ENCODE data around the gene SLC6A5.
"Not testable (repeated sequence)": the region's sequence is repeated elsewhere in the genome, so short reads cannot be mapped to it uniquely, and the experiment has no call there.

Gene SLC6A5

DNA sequence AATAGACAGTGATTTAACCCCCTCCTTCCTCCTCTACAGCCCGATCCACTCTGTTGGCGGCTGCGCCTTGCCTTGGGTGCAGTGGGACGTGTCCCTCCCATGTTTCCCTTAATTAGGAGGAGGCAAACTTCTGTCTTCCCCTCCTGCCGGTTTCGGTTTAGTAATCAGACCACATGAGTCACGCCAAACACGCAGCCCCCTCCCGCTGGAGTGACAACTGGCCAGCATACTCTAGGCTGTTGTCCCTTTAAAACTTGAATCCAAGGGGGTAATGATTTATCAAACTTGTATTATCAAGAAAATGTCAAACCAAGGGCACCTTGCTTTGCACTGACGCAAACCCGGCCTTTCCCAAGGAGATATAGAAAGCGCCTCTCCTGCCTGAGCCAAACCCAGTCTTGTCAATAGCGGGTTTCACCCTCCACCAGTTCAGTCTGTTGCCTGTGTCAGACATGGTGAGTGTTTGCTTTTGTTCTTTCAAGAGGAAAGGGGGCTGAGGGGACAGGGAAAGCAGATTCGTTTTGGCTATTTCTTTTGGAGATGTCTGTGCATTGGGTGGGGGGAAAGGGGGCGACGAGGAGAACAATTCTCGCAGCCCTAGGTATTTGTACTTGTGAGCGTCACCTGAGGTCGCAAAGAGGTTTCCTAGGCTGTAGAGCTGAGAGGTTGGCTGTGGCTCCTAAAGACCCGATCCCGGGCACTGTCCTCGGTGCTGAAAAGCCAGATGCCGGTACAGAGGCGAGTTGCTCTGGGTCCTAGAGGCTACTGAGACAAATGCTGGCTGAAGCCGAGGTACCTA is at the start of gene SLC6A5:
Gene SLC6A5, plus strand, starts transcription at position 388 of the 799 bp plus-strand sequence. Its CDS starts 65 bp downstream, at position 453.
- peak in 1 of 2 donors; percentile 41 for DNase-seq

DNA sequence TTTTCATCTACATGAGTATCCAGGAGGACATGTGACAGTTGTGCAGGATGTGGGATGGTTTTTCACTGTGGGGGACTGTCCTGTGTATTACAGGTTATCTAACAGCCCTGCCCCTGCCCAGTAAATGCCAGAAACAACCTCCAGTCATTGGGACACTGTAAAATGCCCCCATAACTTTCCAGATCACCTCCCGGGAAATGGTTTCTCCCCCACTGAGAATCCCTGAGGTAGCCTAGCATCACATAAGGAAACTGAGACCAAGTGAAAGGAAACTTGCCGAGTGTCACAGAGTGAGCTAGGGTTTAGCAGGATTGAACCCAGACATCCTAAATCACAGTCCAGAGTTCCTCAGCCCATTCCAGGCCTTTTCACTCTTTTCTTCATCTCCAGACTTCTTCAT is 48.3 kb upstream of the SLC6A5 start:
- DNase-seq (no peak), ATAC-seq (no peak)
- Mint-ChIP-seq H3K27ac (no peak overlapping the region), H3K27me3 (peaks cover 25% of the 10 kb centered on the region), H3K4me3 (no peak overlapping the region), H3K9me3 (peaks cover under 1 to 3% of the 10 kb centered on the region in 2 donors), H3K4me1 (no peaks in the 10 kb centered on the region)

More for the DNA sequence above, at the start of gene SLC6A5:
- Mint-ChIP-seq H3K4me1 (peaks cover 22% of the 10 kb centered on the region), H3K9me3 (peaks cover 5 to 8% of the 10 kb centered on the region in 2 donors), H3K4me3 (no peak within 1 kb of the TSS), H3K27me3 (peaks cover 100% of the 10 kb centered on the region), H3K27ac (peak within 1 kb of the TSS in 1 of 2 donors; percentile 87)
- no peak for ATAC-seq

DNA sequence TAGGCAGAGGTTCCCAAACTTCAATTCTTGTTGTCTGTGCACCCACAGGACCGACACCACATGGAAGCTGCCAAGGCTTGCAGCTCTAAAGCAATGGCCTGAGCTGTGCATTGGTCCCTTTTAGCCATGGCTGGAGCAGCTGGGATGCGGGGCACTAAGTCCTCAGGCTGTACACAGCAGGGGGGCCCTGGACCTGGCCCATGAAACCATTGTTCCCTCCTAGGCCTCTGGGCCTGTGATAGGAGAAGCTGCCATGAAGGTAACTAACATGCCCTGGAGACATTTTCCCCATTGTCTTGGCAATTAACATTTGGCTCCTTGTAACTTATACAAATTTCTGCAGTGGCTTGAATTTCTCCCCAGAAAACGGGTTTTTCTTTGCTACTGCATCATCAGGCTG is 43.6 kb upstream of the SLC6A5 start:
- ATAC-seq (no peak), DNase-seq (no peak)
- H3K27me3 Mint-ChIP-seq = peaks cover 33% of the 10 kb centered on the region
- H3K27ac Mint-ChIP-seq = no peak overlapping the region
- H3K4me3 Mint-ChIP-seq = no peak overlapping the region
- peaks cover 5 to 10% of the 10 kb centered on the region in 2 donors for H3K9me3 Mint-ChIP-seq
- no peaks in the 10 kb centered on the region for H3K4me1 Mint-ChIP-seq

DNA sequence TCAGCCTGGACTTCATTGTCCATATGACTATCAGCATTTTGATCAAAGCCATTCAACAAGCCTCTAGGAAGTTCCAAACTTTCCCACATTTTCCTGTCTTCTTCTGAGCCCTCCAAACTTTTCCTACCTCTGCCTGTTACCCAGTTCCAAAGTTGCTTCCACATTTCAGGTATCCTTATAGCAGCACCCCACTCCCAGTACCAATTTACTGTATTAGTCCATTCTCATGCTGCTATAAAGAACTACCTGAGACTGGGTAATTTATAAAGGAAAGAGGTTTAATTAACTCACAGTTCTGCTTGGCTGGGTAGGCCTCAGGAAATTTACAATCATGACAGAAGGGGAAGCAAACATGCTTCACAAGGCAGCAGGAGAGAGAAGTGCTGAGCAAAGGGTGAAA is 43.0 kb upstream of the SLC6A5 start:
- not testable (repeated sequence) for H3K9me3 Mint-ChIP-seq, H3K4me3 Mint-ChIP-seq, DNase-seq, H3K4me1 Mint-ChIP-seq, ATAC-seq, H3K27ac Mint-ChIP-seq
- H3K27me3 Mint-ChIP-seq = peaks cover 34% of the 10 kb centered on the region

DNA sequence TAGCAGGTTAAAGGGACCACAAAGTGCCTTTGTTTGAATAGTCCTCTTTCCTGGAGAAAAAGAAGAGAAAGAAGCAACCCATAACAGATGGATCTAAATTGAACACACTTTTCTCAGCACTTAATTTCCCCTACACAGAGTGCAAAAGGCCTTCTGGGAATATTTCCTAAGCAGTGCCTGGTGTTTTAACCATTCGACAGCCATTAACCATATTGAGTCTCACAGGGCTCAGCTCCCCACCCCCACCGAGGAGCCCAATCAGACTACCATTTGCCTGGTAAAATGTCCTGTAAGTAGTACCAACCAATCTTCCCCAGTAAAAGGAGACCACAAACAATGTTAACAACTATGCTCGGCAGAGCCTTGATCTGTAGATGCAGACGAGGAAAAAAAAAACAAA is 40.7 kb upstream of the SLC6A5 start:
- ATAC-seq = no peak
- peaks cover 5 to 10% of the 10 kb centered on the region in 2 donors for H3K9me3 Mint-ChIP-seq
- H3K4me3 Mint-ChIP-seq = no peak overlapping the region
- H3K27me3 Mint-ChIP-seq = peaks cover 38% of the 10 kb centered on the region
- DNase-seq = no peak
- H3K4me1 Mint-ChIP-seq = no peaks in the 10 kb centered on the region
- no peak overlapping the region for H3K27ac Mint-ChIP-seq

DNA sequence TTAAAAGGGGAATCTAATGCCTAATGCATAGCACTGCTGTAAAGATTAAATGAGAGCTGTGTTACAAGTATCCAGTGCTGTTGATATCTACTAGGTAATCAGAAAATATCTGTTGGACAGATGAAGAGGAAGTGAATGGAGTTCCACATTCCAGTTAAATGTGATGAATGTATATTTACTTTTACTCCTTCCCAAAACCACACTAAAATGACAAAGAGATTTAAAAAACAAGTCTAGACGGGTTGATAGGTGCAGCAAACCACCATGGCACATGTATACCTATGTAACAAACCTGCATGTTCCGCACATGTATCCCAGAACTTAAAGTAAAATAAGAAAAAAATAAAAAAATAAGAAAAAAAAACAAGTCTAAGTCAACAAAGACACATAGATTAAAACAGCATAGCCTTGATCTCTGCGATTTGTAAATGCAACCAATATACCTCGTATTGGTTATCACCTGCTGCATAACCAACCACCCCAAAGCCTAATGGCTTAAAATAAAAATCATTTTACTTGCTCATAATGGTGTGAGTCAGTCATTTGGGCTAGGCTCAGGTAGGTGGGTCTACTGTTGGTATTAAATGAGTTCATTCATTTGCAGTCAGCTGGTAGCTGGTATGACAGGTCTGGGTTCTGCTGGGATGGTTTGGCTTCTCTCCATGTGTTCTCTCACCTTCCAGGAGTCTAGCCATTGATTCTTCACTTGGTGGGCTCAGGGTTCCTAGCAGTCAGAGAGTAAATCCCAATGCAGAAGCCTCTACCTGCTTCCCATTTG is 39.7 kb upstream of the SLC6A5 start:
- ATAC-seq (no peak), DNase-seq (no peak)
- Mint-ChIP-seq H3K4me1 (no peaks in the 10 kb centered on the region), H3K27me3 (peaks cover 28% of the 10 kb centered on the region), H3K9me3 (peaks cover 5 to 10% of the 10 kb centered on the region in 2 donors), H3K4me3 (no peak overlapping the region), H3K27ac (no peak overlapping the region)

DNA sequence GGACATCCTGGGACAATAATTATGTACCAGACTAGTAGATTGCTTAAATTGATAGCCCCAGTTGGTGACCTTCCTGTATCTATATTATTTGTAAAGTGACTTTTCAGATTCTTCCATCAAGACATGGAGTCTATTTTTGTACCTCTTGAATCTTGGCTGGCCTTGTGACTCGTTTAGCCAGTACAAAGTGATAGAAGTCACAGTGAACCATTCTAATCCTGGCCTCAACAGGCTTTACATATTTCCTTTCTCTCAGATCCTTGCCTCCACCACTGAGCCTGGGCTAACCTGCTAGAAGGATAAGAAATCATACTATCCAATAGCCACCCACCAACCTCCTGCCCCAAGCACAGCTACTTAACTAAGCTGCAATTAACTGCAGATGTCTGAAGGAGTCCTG is 37.5 kb upstream of the SLC6A5 start:
- no peaks in the 10 kb centered on the region for H3K9me3 Mint-ChIP-seq
- H3K4me3 Mint-ChIP-seq = no peak overlapping the region
- H3K4me1 Mint-ChIP-seq = no peaks in the 10 kb centered on the region
- ATAC-seq = no peak
- H3K27ac Mint-ChIP-seq = no peak overlapping the region
- DNase-seq = no peak
- peaks cover 25% of the 10 kb centered on the region for H3K27me3 Mint-ChIP-seq

DNA sequence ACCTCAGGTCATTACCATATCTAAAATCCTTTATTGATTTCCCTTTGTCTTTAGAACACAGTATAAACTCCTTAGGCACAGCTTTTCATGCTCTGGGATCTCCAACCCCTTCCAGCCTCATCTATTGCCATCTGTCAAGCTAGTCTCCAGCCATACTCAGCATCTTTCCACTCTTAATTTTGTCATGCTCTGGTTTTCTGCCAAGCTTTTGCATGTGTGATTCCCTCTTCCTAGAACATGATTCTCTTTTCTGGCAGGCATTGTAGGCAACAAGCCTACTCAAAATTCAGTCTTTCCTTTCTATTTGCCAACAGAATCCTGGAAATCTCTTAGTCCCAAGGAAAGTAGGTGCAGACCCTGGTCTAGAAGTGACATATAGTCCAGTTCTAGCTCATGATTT is 35.5 kb upstream of the SLC6A5 start:
- H3K27me3 Mint-ChIP-seq = peaks cover 28% of the 10 kb centered on the region
- no peak overlapping the region for H3K4me3 Mint-ChIP-seq
- no peak for ATAC-seq

DNA sequence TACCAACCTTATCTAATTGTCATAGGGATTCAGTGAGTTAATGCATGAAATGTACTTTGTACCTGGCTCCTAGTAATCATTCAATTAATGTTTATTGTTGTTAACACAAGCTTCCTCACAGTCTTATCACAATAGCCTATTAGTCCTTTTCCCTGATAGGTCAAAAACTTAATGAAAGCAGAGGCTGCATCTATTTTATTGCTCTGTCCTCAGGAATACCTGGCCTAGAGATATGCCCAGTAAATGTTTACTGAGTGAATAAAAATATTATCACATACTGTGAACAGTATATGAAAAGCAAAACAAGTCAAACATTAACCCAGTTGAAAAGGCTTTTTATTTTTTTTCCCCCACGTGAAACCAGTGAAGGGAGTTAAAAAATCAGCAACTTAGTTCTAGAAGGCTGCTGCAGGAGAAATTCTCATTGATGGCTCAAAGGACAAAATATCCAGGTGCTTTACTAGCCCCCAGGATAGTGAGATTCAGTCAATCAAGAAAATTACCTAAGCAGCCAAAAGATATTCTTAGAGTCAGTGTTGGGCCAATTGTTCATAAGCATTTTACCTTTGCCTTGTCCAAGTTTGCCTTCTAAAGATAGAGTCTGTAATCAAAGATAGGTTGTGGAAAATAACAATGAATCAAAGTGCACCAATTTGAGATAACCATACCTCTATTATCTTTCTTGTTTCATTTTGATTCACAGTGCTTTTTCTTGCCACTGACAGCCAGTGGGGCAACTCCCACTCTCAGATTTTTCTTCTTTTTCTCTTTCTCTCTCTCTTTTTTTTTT is 34.4 kb upstream of the SLC6A5 start:
- Mint-ChIP-seq H3K4me1 (no peaks in the 10 kb centered on the region), H3K9me3 (peaks cover 7 to 8% of the 10 kb centered on the region in 2 donors), H3K27me3 (peaks cover 35% of the 10 kb centered on the region), H3K4me3 (no peak overlapping the region), H3K27ac (no peak overlapping the region)
- ATAC-seq = no peak
- no peak for DNase-seq

More for the DNA sequence above, 35.5 kb upstream of the SLC6A5 start:
- Mint-ChIP-seq H3K4me1 (no peaks in the 10 kb centered on the region), H3K9me3 (peaks cover 5 to 7% of the 10 kb centered on the region in 2 donors), H3K27ac (no peak overlapping the region)
- DNase-seq = no peak

DNA sequence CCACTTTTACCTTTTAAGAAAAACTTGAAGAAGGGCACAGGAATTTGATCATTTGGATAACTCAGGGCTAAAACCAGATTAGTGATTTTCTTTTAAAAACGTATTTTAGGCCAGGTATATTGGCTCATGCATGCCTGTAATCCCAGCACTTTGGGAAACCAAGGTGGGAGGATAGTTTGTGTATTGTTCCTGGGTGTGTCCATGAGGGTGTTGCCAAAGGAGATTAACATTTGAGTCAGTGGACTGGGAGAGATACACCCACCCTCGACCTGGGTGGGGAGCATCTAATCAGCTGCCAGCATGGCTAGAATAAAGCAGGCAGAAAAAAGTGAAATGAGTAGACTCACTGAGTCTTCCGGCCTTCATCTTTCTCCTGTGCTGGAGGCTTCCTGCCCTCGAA is 33.3 kb upstream of the SLC6A5 start:
- H3K4me3 Mint-ChIP-seq, ATAC-seq, H3K9me3 Mint-ChIP-seq, H3K27ac Mint-ChIP-seq, DNase-seq, H3K4me1 Mint-ChIP-seq: not testable (repeated sequence)
- peaks cover 40% of the 10 kb centered on the region for H3K27me3 Mint-ChIP-seq

DNA sequence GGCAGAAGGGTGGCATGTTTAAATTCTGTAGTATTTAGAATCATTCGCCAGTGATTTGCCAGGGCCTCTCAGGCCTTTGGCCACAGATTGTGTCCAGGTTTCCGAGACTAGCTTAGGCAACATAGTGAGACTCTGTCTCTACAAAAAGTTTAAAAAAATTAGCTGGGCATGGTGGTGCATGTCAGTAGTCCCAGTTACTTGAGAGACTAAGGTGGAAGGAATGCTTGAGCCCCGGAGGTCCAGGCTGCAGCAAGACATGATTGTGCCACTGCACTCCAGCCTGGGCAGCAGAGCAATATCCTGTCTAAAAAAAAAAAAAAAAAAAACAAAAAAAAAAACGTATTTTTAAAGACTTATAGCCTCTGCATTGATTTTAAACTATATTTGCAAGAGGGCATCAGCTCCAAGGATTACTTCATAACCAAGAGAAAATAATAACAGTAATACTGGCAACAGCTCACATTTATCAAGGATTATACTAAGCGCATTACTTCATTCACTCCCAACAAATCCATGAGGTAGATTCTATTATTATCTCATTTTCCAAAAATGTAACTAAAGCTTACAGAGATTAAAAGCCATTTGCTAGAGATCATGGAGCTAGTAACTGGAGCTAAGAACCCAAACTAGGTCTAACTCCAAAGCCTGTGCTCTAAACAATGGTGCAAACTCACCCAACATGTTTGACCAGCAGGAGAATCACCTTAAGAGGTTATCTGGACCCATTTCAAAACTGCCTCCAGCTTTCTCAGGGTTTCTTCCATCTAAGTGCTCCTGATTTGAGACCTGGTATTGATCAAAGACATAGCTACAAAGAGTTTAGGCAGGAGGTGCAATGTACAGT is 32.6 kb upstream of the SLC6A5 start:
- ATAC-seq (no peak), DNase-seq (no peak)
- H3K9me3 Mint-ChIP-seq = peaks cover 7 to 8% of the 10 kb centered on the region in 2 donors
- H3K27ac Mint-ChIP-seq = no peak overlapping the region
- H3K4me1 Mint-ChIP-seq = no peaks in the 10 kb centered on the region
- peaks cover 34% of the 10 kb centered on the region for H3K27me3 Mint-ChIP-seq
- H3K4me3 Mint-ChIP-seq = no peak overlapping the region

DNA sequence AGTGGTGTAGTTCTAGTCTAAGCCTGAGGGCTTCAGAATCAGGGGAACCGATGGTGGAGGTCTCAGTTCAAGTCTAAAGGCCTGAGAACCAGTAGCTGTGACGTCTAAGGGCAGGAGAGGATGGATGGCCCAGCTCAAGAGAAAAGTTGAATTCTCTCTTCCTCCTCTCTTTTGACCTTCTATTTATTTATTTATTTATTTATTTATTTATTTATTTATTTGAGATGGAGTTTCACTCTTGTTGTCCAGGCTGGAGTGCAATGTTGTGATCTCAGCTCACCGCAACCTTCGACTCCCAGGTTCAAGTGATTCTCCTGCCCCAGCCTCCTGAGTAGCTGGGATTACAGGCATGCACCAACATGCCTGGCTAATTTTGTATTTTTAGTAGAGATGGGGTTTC is 19.7 kb upstream of the SLC6A5 start:
- not testable (repeated sequence) for H3K27ac Mint-ChIP-seq, H3K4me1 Mint-ChIP-seq, ATAC-seq, DNase-seq, H3K9me3 Mint-ChIP-seq, H3K4me3 Mint-ChIP-seq
- H3K27me3 Mint-ChIP-seq = peaks cover 12% of the 10 kb centered on the region

DNA sequence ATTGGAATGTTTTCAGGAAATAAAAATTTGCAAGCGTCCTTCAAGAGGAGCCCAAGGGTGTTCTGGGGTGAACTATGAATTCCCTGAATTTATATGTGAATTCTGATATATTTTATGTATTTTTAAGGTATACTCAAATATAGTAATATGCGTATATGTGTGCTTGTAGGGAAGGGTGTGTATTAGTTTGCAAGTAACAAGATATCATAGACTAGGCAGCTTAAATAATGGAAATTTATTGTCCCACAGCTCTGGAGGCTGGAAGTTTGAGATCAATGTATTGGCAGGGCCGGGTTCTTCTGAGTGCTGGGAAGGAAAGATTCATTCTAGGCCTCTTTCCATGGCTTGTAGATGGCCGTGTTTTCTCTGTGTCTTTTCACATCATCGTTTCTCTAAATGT is 16.2 kb upstream of the SLC6A5 start:
- Mint-ChIP-seq H3K27me3 (peaks cover 8% of the 10 kb centered on the region), H3K27ac (no peak overlapping the region), H3K9me3 (no peaks in the 10 kb centered on the region), H3K4me3 (no peak overlapping the region), H3K4me1 (no peaks in the 10 kb centered on the region)
- DNase-seq (no peak), ATAC-seq (no peak)

DNA sequence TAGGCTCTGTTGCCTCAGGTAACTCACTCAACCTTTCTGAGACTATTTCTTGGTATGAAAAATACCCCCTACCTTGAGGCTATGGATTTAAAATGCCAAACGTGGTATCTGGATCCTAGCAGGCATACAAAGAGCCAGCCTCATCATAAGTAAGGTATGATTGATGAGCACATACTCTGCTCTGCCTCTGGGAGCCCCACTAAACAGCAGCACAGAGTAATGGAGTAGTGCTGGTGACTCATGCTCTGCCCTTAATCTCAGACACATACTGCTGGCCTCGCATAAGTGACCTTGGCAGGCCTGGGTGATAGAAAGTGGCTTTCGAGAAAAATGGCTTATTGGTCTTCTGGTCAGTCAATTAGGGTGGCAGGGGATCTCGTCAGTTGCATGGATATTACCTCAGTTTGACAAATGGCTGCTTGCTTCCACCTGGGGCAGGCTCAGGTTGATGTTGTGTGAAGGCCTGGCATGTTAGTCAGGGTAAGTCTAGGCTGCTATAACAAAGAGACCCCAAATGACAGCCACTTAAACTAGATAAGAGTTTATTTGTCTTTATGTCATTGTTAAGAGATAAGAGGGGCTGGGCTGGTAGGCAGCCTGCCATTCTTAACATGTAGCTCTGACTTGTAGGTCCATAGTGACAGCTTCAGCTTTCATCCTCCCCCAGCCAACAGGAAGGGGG is 15.2 kb upstream of the SLC6A5 start:
- Mint-ChIP-seq H3K27ac (no peak overlapping the region), H3K27me3 (peaks cover 16% of the 10 kb centered on the region), H3K4me3 (no peak overlapping the region), H3K4me1 (no peaks in the 10 kb centered on the region), H3K9me3 (no peaks in the 10 kb centered on the region)
- DNase-seq (no peak), ATAC-seq (no peak)

Data from stimulated activated naive CD8-positive, alpha-beta T cell treated with anti-CD3 and anti-CD28 coated beads, Interleukin-15, amount 100 ng/mL, for 72 hours (primary cell).